H7 (cell line): ENCODE measurements around the gene MPZL1. TPM values are rescaled to one million over a fixed set of nuclear protein-coding genes. Genes with fewer than 3 reads are reported as not detected.

Experiments
- DNase-seq: peaks from one replicate; pipeline ENCODE4 v3.0.0; 2012
- H3K27me3 ChIP-seq: 2 replicates; pipeline ENCODE4 v1.6.0; 2011; ENCODE audit warnings: mild to moderate bottlenecking, low read length; ENCODE audit not compliant: control insufficient read depth, insufficient read depth
- H3K36me3 ChIP-seq: replicated peaks from 2 replicates; pipeline ENCODE4 v1.5.1; 2011; ENCODE audit warnings: low read length; ENCODE audit not compliant: control insufficient read depth, insufficient read depth
- H3K4me3 ChIP-seq: 2 replicates; pipeline ENCODE4 v1.5.1; 2011; ENCODE audit warnings: low read depth, mild to moderate bottlenecking, control low read depth, low read length, moderate library complexity; ENCODE audit not compliant: insufficient read depth
- total RNA-seq: library from RNA; depleted of rRNA; stranded (reverse); fragments of >200 nt; shearing (Covaris generic); gene quantifications from 2 replicates; pipeline ENCODE4 v1.2.3, GENCODE V29; 2014

Gene MPZL1
- total RNA-seq, 1 experiment from 2014 or later = 104 TPM

GRCh38 chr1:167776151-167776550, 54.4 kb downstream of the MPZL1 start:
- peaks cover 15% of the 10 kb centered on the region for H3K36me3 ChIP-seq
- no peaks in the 10 kb centered on the region; the same call in 1 of the 2 replicates for H3K27me3 ChIP-seq
- no peak for DNase-seq
- no peak overlapping the region for H3K4me3 ChIP-seq

- no peak overlapping the region for H3K4me3 ChIP-seq
- peaks cover 14% of the 10 kb centered on the region for H3K36me3 ChIP-seq
- no peaks in the 10 kb centered on the region; the same call in 1 of the 2 replicates for H3K27me3 ChIP-seq
- DNase-seq = no peak
Measured at GRCh38 chr1:167776616-167777268, 55.0 kb downstream of the MPZL1 start.

- Histone ChIP-seq H3K36me3 (peaks cover 12% of the 10 kb centered on the region), H3K27me3 (no peaks in the 10 kb centered on the region; the same call in 1 of the 2 replicates), H3K4me3 (no peak overlapping the region)
- no peak for DNase-seq
Measured at GRCh38 chr1:167777269-167777650, 55.5 kb downstream of the MPZL1 start.

GRCh38 chr1:167781558-167781957, 59.8 kb downstream of the MPZL1 start:
- H3K36me3 ChIP-seq = peaks cover 5% of the 10 kb centered on the region
- DNase-seq = no peak
- H3K4me3 ChIP-seq = no peak overlapping the region
- H3K27me3 ChIP-seq = no peaks in the 10 kb centered on the region

- H3K4me3 ChIP-seq = no peak overlapping the region
- peaks cover 6% of the 10 kb centered on the region for H3K36me3 ChIP-seq
- H3K27me3 ChIP-seq = no peaks in the 10 kb centered on the region
- DNase-seq = no peak
Measured at GRCh38 chr1:167782946-167783345, 61.2 kb downstream of the MPZL1 start.

- peaks cover 10% of the 10 kb centered on the region for H3K36me3 ChIP-seq
- no peak for DNase-seq
Measured at GRCh38 chr1:167784876-167785550, 63.2 kb downstream of the MPZL1 start.

GRCh38 chr1:167786502-167786901, 64.7 kb downstream of the MPZL1 start:
- peaks cover 13% of the 10 kb centered on the region for H3K36me3 ChIP-seq
- DNase-seq = no peak
- no peaks in the 10 kb centered on the region for H3K27me3 ChIP-seq
- no peak overlapping the region for H3K4me3 ChIP-seq

More at GRCh38 chr1:167784876-167785550, 63.2 kb downstream of the MPZL1 start:
- H3K4me3 ChIP-seq = no peak overlapping the region
- H3K27me3 ChIP-seq = no peaks in the 10 kb centered on the region

GRCh38 chr1:167789501-167789900, 67.7 kb downstream of the MPZL1 start:
- no peak for DNase-seq

GRCh38 chr1:167790117-167790516, 68.3 kb downstream of the MPZL1 start:
- no peaks in the 10 kb centered on the region for H3K27me3 ChIP-seq
- no peak for DNase-seq
- no peak overlapping the region for H3K4me3 ChIP-seq
- peaks cover 10% of the 10 kb centered on the region for H3K36me3 ChIP-seq

More at GRCh38 chr1:167789501-167789900, 67.7 kb downstream of the MPZL1 start:
- no peak overlapping the region for H3K4me3 ChIP-seq
- peaks cover 10% of the 10 kb centered on the region for H3K36me3 ChIP-seq
- H3K27me3 ChIP-seq = no peaks in the 10 kb centered on the region

- H3K4me3 ChIP-seq = no peak overlapping the region
- DNase-seq = no peak
- peaks cover 10% of the 10 kb centered on the region for H3K36me3 ChIP-seq
- no peaks in the 10 kb centered on the region for H3K27me3 ChIP-seq
Measured at GRCh38 chr1:167791281-167792187, 69.8 kb downstream of the MPZL1 start.

- DNase-seq = no peak
Measured at GRCh38 chr1:167792188-167792565, 70.4 kb downstream of the MPZL1 start.

GRCh38 chr1:167794043-167794442, 72.3 kb downstream of the MPZL1 start:
- no peak overlapping the region for H3K4me3 ChIP-seq
- H3K27me3 ChIP-seq = no peaks in the 10 kb centered on the region
- DNase-seq = no peak
- peaks cover 4% of the 10 kb centered on the region for H3K36me3 ChIP-seq

More at GRCh38 chr1:167792188-167792565, 70.4 kb downstream of the MPZL1 start:
- Histone ChIP-seq H3K4me3 (no peak overlapping the region), H3K36me3 (peaks cover 10% of the 10 kb centered on the region), H3K27me3 (no peaks in the 10 kb centered on the region)

- no peak for DNase-seq
- H3K4me3 ChIP-seq = no peak overlapping the region
- H3K27me3 ChIP-seq = no peaks in the 10 kb centered on the region
- no peaks in the 10 kb centered on the region; the same call in 1 of the 2 replicates for H3K36me3 ChIP-seq
Measured at GRCh38 chr1:167795810-167796740, 74.3 kb downstream of the MPZL1 start.

- peak; percentile 27 for DNase-seq
- no peaks in the 10 kb centered on the region for H3K27me3 ChIP-seq
- H3K36me3 ChIP-seq = no peaks in the 10 kb centered on the region; the same call in 1 of the 2 replicates
- H3K4me3 ChIP-seq = no peak overlapping the region
Measured at GRCh38 chr1:167797015-167797414, 75.2 kb downstream of the MPZL1 start.
